GM23338 (cell line): ENCODE results near the gene SLX9. TPM values are rescaled to one million over a fixed set of nuclear protein-coding genes. Genes with fewer than 3 reads are reported as not detected.

Experiments
- ATAC-seq: fragments of 200-7000 bp; cut with Tn5 transposase; 3 replicates; pipeline ENCODE4 v1.9.1; 2020
- DNase-seq: peaks from one replicate; pipeline ENCODE4 v3.0.0-alpha.2; 2015; ENCODE audit warnings: low spot score
- H2AFZ ChIP-seq: fragments of 200-600 bp; sonication (generic); 2 replicates; pipeline ENCODE4 v1.8.0; 2016; ENCODE audit warnings: antibody characterized with exemption, mild to moderate bottlenecking, moderate library complexity
- H3F3A ChIP-seq: fragments of 200-600 bp; sonication (generic); replicated peaks from 2 replicates; pipeline ENCODE4 v1.8.0; 2017; ENCODE audit warnings: antibody characterized with exemption, mixed run types, low read depth
- H3K27ac ChIP-seq: fragments of 200-600 bp; sonication (generic); 2 replicates; pipeline ENCODE4 v1.6.1; 2016; ENCODE audit warnings: low read depth
- H3K27me3 ChIP-seq: fragments of 200-600 bp; sonication (generic); 2 replicates; pipeline ENCODE4 v1.8.0; 2016; ENCODE audit warnings: mild to moderate bottlenecking, mixed run types, moderate library complexity; ENCODE audit not compliant: insufficient read depth
- H3K36me3 ChIP-seq: fragments of 200-600 bp; sonication (generic); 2 replicates; pipeline ENCODE4 v1.8.0; 2016; ENCODE audit warnings: mild to moderate bottlenecking; ENCODE audit not compliant: insufficient read depth
- H3K4me1 ChIP-seq: fragments of 200-600 bp; sonication (generic); 2 replicates; pipeline ENCODE4 v1.8.0; 2016; ENCODE audit warnings: mild to moderate bottlenecking, moderate library complexity; ENCODE audit not compliant: insufficient read depth
- H3K4me2 ChIP-seq: fragments of 200-600 bp; sonication (generic); 2 replicates; pipeline ENCODE4 v1.7.1; 2017; ENCODE audit warnings: mixed run types
- H3K4me3 ChIP-seq: fragments of 200-600 bp; sonication (generic); 2 replicates; pipeline ENCODE4 v1.6.1; 2016; ENCODE audit warnings: mixed run types
- H3K79me2 ChIP-seq: fragments of 200-600 bp; sonication (generic); replicated peaks from 2 replicates; pipeline ENCODE4 v1.8.0; 2017; ENCODE audit warnings: mild to moderate bottlenecking; ENCODE audit not compliant: insufficient read depth
- H3K9me2 ChIP-seq: fragments of 200-600 bp; sonication (generic); 2 replicates; pipeline ENCODE4 v1.8.0; 2017; ENCODE audit not compliant: insufficient read depth
- H4K20me1 ChIP-seq: fragments of 200-600 bp; sonication (generic); replicated peaks from 2 replicates; pipeline ENCODE4 v1.8.0; 2017; ENCODE audit warnings: mild to moderate bottlenecking; ENCODE audit not compliant: insufficient read depth
- H3K27ac Mint-ChIP-seq: 2 replicates; pipeline ENCODE4 v1.8.0; 2020; ENCODE audit warnings: inconsistent platforms, mild to moderate bottlenecking, moderate library complexity, mixed read lengths
- H3K27me3 Mint-ChIP-seq: 3 replicates; pipeline ENCODE4 v1.8.0; 2022; ENCODE audit warnings: low read depth, mild to moderate bottlenecking, moderate library complexity, mixed read lengths, inconsistent platforms; ENCODE audit not compliant: insufficient read depth, poor library complexity
- H3K36me3 Mint-ChIP-seq: 3 replicates; pipeline ENCODE4 v1.8.0; 2021; ENCODE audit warnings: low read depth, mild to moderate bottlenecking, inconsistent platforms, moderate library complexity, mixed read lengths
- H3K4me1 Mint-ChIP-seq: 3 replicates; pipeline ENCODE4 v1.8.0; 2020; ENCODE audit warnings: mild to moderate bottlenecking, inconsistent platforms, mixed read lengths
- H3K4me3 Mint-ChIP-seq: 3 replicates; pipeline ENCODE4 v1.8.0; 2021; ENCODE audit warnings: moderate library complexity, mild to moderate bottlenecking, inconsistent platforms, mixed read lengths
- H3K9me3 Mint-ChIP-seq: 3 replicates; pipeline ENCODE4 v1.8.0; 2020; ENCODE audit warnings: moderate library complexity, mild to moderate bottlenecking, inconsistent platforms, mixed read lengths
- CREB1 ChIP-seq: fragments of 250-450 bp; sonication (Bioruptor Pico); IDR thresholded peaks from 2 replicates; pipeline ENCODE4 v1.5.0; 2020; ENCODE audit warnings: low read depth, mild to moderate bottlenecking, moderate library complexity
- EZH2 ChIP-seq: fragments of 200-600 bp; sonication (generic); IDR thresholded peaks from one replicate; pipeline ENCODE4 v1.8.0; 2017; ENCODE audit warnings: antibody characterized with exemption, mild to moderate bottlenecking, low read depth; ENCODE audit not compliant: unreplicated experiment
- EZH2phosphoT487 ChIP-seq: fragments of 200-600 bp; sonication (generic); IDR thresholded peaks from one replicate; pipeline ENCODE4 v1.8.1; 2018; ENCODE audit warnings: antibody characterized with exemption; ENCODE audit not compliant: unreplicated experiment
- JUNB ChIP-seq: IDR thresholded peaks from one replicate; pipeline ENCODE4 v1.6.1; 2016; ENCODE audit warnings: antibody characterized with exemption; ENCODE audit not compliant: unreplicated experiment
- NANOG ChIP-seq: IDR thresholded peaks from 2 replicates; pipeline ENCODE4 v1.6.1; 2016; ENCODE audit warnings: antibody characterized with exemption, borderline replicate concordance
- POLR2AphosphoS5 ChIP-seq: IDR thresholded peaks from 2 replicates; pipeline ENCODE4 v1.6.1; 2016; ENCODE audit warnings: antibody characterized with exemption, low read depth
- STAT1 ChIP-seq: IDR thresholded peaks from one replicate; pipeline ENCODE4 v1.6.1; 2016; ENCODE audit warnings: antibody characterized with exemption; ENCODE audit not compliant: unreplicated experiment
- ZNF114 ChIP-seq: fragments of 250-450 bp; sonication (Bioruptor Pico); IDR thresholded peaks from 2 replicates; pipeline ENCODE4 v1.5.0; 2020; ENCODE audit warnings: mild to moderate bottlenecking, moderate library complexity
- ZNF331 ChIP-seq: fragments of 250-450 bp; sonication (Bioruptor Pico); IDR thresholded peaks from 2 replicates; pipeline ENCODE4 v1.5.0; 2020; ENCODE audit warnings: low read depth, mild to moderate bottlenecking, moderate library complexity
- polyA plus RNA-seq: library from polyadenylated mRNA; unstranded; fragments of >200 nt; fragmentation: Nextera tagmentation; extraction: Ambion mirVana; gene quantifications from 2 replicates; pipeline ENCODE4 v1.2.1, GENCODE V29; 2016
- total RNA-seq: library from RNA; depleted of rRNA; stranded (reverse); fragments of >200 nt; shearing (Covaris generic); gene quantifications from 2 replicates; pipeline ENCODE4 v1.2.3, GENCODE V29; 2014
- TF ChIP-seq, protein P1 (sequence below): IDR thresholded peaks from one replicate; pipeline ENCODE4 v1.6.1; 2018; ENCODE audit warnings: antibody characterized with exemption; ENCODE audit not compliant: unreplicated experiment
- TF ChIP-seq, protein P2 (sequence below), 2 experiments: fragments of 200-600 bp in 1 of 2; sonication (generic) in 1 of 2; conservative IDR thresholded peaks; 2 replicates each; pipeline versions ENCODE4 v1.5.1 to v1.6.1; 2016 to 2017; ENCODE audit warnings: antibody characterized with exemption in 2 of 2, low read depth in 2 of 2, mild to moderate bottlenecking in 2 of 2, moderate library complexity in 1 of 2
- TF ChIP-seq, protein P3 (sequence below): fragments of 250-450 bp; sonication (Bioruptor Pico); IDR thresholded peaks from 2 replicates; pipeline ENCODE4 v1.5.0; 2020; ENCODE audit warnings: mild to moderate bottlenecking, moderate library complexity

Gene SLX9
- total and polyA plus RNA-seq, 2 experiments from 2014 or later: 41.5 to 46.9 TPM

DNA sequence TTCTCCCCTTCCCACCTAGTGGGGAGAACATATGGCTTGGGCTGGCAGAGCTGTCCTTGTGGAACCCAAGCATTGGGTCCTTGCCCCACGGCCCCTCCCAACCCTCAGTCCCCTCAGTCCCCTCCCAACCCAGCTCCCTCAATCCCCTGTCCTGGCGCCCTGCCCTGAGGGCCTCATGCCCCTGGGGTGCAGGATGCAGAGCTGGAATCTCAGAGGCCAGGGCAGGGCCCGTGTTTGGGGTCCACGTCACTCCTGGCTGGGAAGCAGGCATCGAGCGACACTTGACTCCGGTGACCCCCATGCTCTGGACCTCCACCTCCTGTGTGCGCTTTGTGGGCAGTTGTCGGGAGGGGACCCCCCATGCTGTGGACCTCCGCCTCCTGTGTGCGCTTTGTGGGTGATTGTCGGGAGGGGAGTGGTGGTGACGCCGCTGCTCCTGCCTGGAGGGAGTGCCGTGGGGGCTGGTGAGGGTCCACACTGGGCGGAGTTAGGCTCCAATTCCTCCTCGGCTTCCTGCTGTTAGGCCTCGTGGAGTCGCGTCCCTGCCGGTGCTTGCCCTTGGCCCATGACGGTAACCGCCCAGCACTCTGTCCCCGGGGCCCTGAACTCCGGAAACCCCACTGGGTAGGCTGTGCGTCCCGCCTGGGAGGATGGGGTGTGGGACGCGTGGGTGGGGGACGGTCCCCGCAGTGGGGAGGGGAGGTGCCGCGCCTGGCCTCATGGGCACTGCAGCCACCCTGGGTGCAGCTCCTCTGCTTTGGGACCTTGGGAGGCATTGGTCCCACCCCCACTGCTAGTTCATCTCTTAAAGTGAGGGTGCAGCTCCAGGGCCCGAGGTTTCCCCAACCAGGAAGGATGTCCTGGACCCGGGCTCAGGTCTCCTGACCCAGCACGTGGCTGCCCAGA, 31.2 kb downstream of the SLX9 start (continued):
- TF ChIP-seq, protein P1, sequence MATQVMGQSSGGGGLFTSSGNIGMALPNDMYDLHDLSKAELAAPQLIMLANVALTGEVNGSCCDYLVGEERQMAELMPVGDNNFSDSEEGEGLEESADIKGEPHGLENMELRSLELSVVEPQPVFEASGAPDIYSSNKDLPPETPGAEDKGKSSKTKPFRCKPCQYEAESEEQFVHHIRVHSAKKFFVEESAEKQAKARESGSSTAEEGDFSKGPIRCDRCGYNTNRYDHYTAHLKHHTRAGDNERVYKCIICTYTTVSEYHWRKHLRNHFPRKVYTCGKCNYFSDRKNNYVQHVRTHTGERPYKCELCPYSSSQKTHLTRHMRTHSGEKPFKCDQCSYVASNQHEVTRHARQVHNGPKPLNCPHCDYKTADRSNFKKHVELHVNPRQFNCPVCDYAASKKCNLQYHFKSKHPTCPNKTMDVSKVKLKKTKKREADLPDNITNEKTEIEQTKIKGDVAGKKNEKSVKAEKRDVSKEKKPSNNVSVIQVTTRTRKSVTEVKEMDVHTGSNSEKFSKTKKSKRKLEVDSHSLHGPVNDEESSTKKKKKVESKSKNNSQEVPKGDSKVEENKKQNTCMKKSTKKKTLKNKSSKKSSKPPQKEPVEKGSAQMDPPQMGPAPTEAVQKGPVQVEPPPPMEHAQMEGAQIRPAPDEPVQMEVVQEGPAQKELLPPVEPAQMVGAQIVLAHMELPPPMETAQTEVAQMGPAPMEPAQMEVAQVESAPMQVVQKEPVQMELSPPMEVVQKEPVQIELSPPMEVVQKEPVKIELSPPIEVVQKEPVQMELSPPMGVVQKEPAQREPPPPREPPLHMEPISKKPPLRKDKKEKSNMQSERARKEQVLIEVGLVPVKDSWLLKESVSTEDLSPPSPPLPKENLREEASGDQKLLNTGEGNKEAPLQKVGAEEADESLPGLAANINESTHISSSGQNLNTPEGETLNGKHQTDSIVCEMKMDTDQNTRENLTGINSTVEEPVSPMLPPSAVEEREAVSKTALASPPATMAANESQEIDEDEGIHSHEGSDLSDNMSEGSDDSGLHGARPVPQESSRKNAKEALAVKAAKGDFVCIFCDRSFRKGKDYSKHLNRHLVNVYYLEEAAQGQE: no peak

DNA sequence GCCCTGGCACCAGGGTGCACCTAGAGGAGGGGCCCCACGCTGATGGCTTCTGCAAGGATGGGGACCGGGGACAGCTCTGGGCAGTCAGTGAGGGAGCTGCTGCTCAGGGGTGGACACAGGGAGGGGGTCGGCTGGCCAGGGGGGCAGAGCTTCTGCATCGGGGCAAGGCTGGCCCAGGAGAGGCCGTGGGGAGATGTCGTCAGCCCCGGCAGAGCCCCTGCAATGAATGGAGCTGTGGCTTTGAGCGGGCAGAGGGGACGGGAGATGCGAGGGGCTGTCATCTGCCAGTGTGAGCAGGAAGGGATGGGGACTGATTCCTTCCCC, 31.8 kb downstream of the SLX9 start:
- H3K4me3 ChIP-seq: no peak overlapping the region
- no peaks in the 10 kb centered on the region for H3K4me1 ChIP-seq
- no peak overlapping the region for H3K4me3 Mint-ChIP-seq
- no peaks in the 10 kb centered on the region for H3K27me3 ChIP-seq
- H3K79me2 ChIP-seq: peaks cover 3% of the 10 kb centered on the region; the same call in 1 of the 2 replicates
- H3K4me2 ChIP-seq: no peak overlapping the region
- no peak overlapping the region for H2AFZ ChIP-seq
- H3K27ac Mint-ChIP-seq: peak overlapping the region; percentile 89; the same call in 1 of the 2 replicates
- no peaks in the 10 kb centered on the region for H3K36me3 ChIP-seq
- peaks cover 38% of the 10 kb centered on the region for H3K36me3 Mint-ChIP-seq
- ATAC-seq (no peak), DNase-seq (no peak)
- peaks cover 7% of the 10 kb centered on the region for H3K27me3 Mint-ChIP-seq
- H3K4me1 Mint-ChIP-seq: peaks cover 18% of the 10 kb centered on the region
- peak overlapping the region; percentile 55; the same call in 1 of the 2 replicates for H3K27ac ChIP-seq
- H3F3A ChIP-seq: no peaks in the 10 kb centered on the region
- peaks cover 16% of the 10 kb centered on the region for H4K20me1 ChIP-seq
- TF ChIP-seq JUNB (no peak), NANOG (no peak), EZH2 (no peak), POLR2AphosphoS5 (no peak), CREB1 (no peak), ZNF114 (CRISPR knock-in tag) (no peak), ZNF331 (CRISPR knock-in tag) (no peak), STAT1 (no peak), EZH2phosphoT487 (no peak)
- TF ChIP-seq, protein P2, sequence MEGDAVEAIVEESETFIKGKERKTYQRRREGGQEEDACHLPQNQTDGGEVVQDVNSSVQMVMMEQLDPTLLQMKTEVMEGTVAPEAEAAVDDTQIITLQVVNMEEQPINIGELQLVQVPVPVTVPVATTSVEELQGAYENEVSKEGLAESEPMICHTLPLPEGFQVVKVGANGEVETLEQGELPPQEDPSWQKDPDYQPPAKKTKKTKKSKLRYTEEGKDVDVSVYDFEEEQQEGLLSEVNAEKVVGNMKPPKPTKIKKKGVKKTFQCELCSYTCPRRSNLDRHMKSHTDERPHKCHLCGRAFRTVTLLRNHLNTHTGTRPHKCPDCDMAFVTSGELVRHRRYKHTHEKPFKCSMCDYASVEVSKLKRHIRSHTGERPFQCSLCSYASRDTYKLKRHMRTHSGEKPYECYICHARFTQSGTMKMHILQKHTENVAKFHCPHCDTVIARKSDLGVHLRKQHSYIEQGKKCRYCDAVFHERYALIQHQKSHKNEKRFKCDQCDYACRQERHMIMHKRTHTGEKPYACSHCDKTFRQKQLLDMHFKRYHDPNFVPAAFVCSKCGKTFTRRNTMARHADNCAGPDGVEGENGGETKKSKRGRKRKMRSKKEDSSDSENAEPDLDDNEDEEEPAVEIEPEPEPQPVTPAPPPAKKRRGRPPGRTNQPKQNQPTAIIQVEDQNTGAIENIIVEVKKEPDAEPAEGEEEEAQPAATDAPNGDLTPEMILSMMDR (conservative IDR thresholded peaks at IDR 0.05; ENCODE audit: low read depth in 2 of 2): no peak
- TF ChIP-seq, protein P3, sequence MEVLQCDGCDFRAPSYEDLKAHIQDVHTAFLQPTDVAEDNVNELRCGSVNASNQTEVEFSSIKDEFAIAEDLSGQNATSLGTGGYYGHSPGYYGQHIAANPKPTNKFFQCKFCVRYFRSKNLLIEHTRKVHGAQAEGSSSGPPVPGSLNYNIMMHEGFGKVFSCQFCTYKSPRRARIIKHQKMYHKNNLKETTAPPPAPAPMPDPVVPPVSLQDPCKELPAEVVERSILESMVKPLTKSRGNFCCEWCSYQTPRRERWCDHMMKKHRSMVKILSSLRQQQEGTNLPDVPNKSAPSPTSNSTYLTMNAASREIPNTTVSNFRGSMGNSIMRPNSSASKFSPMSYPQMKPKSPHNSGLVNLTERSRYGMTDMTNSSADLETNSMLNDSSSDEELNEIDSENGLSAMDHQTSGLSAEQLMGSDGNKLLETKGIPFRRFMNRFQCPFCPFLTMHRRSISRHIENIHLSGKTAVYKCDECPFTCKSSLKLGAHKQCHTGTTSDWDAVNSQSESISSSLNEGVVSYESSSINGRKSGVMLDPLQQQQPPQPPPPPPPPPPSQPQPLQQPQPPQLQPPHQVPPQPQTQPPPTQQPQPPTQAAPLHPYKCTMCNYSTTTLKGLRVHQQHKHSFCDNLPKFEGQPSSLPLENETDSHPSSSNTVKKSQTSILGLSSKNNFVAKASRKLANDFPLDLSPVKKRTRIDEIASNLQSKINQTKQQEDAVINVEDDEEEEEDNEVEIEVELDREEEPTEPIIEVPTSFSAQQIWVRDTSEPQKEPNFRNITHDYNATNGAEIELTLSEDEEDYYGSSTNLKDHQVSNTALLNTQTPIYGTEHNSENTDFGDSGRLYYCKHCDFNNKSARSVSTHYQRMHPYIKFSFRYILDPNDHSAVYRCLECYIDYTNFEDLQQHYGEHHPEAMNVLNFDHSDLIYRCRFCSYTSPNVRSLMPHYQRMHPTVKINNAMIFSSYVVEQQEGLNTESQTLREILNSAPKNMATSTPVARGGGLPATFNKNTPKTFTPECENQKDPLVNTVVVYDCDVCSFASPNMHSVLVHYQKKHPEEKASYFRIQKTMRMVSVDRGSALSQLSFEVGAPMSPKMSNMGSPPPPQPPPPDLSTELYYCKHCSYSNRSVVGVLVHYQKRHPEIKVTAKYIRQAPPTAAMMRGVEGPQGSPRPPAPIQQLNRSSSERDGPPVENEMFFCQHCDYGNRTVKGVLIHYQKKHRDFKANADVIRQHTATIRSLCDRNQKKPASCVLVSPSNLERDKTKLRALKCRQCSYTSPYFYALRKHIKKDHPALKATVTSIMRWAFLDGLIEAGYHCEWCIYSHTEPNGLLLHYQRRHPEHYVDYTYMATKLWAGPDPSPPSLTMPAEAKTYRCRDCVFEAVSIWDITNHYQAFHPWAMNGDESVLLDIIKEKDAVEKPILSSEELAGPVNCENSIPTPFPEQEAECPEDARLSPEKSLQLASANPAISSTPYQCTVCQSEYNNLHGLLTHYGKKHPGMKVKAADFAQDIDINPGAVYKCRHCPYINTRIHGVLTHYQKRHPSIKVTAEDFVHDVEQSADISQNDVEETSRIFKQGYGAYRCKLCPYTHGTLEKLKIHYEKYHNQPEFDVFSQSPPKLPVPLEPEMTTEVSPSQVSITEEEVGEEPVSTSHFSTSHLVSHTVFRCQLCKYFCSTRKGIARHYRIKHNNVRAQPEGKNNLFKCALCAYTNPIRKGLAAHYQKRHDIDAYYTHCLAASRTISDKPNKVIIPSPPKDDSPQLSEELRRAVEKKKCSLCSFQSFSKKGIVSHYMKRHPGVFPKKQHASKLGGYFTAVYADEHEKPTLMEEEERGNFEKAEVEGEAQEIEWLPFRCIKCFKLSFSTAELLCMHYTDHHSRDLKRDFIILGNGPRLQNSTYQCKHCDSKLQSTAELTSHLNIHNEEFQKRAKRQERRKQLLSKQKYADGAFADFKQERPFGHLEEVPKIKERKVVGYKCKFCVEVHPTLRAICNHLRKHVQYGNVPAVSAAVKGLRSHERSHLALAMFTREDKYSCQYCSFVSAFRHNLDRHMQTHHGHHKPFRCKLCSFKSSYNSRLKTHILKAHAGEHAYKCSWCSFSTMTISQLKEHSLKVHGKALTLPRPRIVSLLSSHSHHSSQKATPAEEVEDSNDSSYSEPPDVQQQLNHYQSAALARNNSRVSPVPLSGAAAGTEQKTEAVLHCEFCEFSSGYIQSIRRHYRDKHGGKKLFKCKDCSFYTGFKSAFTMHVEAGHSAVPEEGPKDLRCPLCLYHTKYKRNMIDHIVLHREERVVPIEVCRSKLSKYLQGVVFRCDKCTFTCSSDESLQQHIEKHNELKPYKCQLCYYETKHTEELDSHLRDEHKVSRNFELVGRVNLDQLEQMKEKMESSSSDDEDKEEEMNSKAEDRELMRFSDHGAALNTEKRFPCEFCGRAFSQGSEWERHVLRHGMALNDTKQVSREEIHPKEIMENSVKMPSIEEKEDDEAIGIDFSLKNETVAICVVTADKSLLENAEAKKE: no peak
- H3K9me2 ChIP-seq: no peaks in the 10 kb centered on the region
- H3K9me3 Mint-ChIP-seq: no peaks in the 10 kb centered on the region
